Bone marrow (tissue), 2 donors: ENCODE results near the gene CTNNBL1.

ENCODE experiments used
- DNase-seq, 2 donors: peaks; one replicate each; lab custom pipeline; 2025; lab: John Stamatoyannopoulos, UW

Gene CTNNBL1

GRCh38 chr20:37918035-37918434, 224.2 kb downstream of the CTNNBL1 start:
- no peak for DNase-seq

DNA sequence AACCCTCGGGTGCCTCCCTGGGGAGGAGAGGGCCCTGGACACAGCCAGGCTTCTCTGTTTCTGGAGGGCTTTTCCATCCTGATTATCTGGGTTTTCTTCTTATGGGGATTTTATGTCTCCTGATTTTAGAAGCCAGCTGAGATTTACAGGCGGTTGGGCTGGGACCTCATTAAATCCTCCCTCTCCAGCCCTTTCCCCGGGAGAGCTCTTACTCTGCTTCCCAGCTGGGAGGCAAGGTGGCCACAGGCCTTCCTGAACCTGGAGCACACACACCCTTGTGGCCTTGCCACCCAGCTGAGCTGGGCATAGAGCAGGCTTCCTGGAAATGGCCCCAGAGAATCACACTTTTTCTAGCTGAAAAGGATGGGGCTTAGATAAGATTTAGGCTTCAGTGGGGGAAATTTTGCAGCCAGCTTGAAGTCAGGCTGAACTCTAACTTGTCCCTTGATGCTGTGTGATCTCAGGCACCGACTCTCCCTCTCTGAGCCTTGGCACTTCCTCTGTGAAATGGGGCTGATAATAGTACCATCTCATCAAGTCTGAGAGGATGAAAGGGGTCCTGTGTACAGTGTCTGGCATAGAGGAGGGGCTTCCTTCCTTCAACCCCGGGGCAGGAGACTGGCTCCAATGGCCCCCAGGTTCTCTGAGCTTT, 225.7 kb downstream of the CTNNBL1 start:
- no peak for DNase-seq

- DNase-seq, result no peak
Observed at GRCh38 chr20:37920270-37920669, 226.4 kb downstream of the CTNNBL1 start.

GRCh38 chr20:37920679-37921322, 227.0 kb downstream of the CTNNBL1 start:
- DNase-seq, result no peak

GRCh38 chr20:37921341-37921929, 227.6 kb downstream of the CTNNBL1 start:
- DNase-seq, result no peak
